Measurements from ENCODE around the gene EEF1B2.

The EEF1B2 gene

GRCh38 chr2:206190111-206190510, 30.4 kb downstream of the EEF1B2 start:
- H3K4me3 ChIP-seq (ENCODE audit: low read depth, low read length) = no peak overlapping the region
- TF ChIP-seq CTCF (IDR thresholded peaks at IDR 0.05; ENCODE audit: control insufficient read depth, extremely low read depth, insufficient read depth) = no peak
- DNase-seq (ENCODE audit: low read depth) = no peak

GRCh38 chr2:206190689-206191088, 31.0 kb downstream of the EEF1B2 start:
- no peak for DNase-seq (ENCODE audit: low read depth)
- no peak overlapping the region for H3K4me3 ChIP-seq (ENCODE audit: low read depth, low read length)
- TF ChIP-seq CTCF (IDR thresholded peaks at IDR 0.05; ENCODE audit: control insufficient read depth, extremely low read depth, insufficient read depth) = no peak

- H3K4me3 ChIP-seq (ENCODE audit: low read depth, low read length) = no peak overlapping the region
- DNase-seq (ENCODE audit: low read depth) = no peak
- TF ChIP-seq CTCF (IDR thresholded peaks at IDR 0.05; ENCODE audit: control insufficient read depth, extremely low read depth, insufficient read depth) = no peak
Measured at GRCh38 chr2:206192157-206192556, 32.5 kb downstream of the EEF1B2 start.

- no peak overlapping the region for H3K4me3 ChIP-seq (ENCODE audit: low read depth, low read length)
- no peak for DNase-seq (ENCODE audit: low read depth)
- no peak for TF ChIP-seq CTCF (IDR thresholded peaks at IDR 0.05; ENCODE audit: control insufficient read depth, extremely low read depth, insufficient read depth)
Measured at GRCh38 chr2:206193671-206194357, 34.1 kb downstream of the EEF1B2 start.

- H3K4me3 ChIP-seq (ENCODE audit: low read depth, low read length) = no peak overlapping the region
- no peak for TF ChIP-seq CTCF (IDR thresholded peaks at IDR 0.05; ENCODE audit: control insufficient read depth, extremely low read depth, insufficient read depth)
- DNase-seq (ENCODE audit: low read depth) = no peak
Measured at GRCh38 chr2:206198677-206199076, 39.0 kb downstream of the EEF1B2 start.

GRCh38 chr2:206201075-206201848, 41.6 kb downstream of the EEF1B2 start:
- no peak overlapping the region for H3K4me3 ChIP-seq (ENCODE audit: low read depth, low read length)
- TF ChIP-seq CTCF (IDR thresholded peaks at IDR 0.05; ENCODE audit: control insufficient read depth, extremely low read depth, insufficient read depth) = no peak
- peak; percentile 2 for DNase-seq (ENCODE audit: low read depth)

Data from LNCaP clone FGC (cell line).